Stimulated activated naive CD4-positive, alpha-beta T cell (primary cell): ENCODE measurements around the gene ZNF605.
"Not testable (repeated sequence)": the region's sequence is repeated elsewhere in the genome, so short reads cannot be mapped to it uniquely, and the experiment has no call there.

Experiments
- DNase-seq, 6 experiments: peaks; one replicate each; lab custom pipeline; 2025; lab: John Stamatoyannopoulos, UW

ZNF605 gene

DNA sequence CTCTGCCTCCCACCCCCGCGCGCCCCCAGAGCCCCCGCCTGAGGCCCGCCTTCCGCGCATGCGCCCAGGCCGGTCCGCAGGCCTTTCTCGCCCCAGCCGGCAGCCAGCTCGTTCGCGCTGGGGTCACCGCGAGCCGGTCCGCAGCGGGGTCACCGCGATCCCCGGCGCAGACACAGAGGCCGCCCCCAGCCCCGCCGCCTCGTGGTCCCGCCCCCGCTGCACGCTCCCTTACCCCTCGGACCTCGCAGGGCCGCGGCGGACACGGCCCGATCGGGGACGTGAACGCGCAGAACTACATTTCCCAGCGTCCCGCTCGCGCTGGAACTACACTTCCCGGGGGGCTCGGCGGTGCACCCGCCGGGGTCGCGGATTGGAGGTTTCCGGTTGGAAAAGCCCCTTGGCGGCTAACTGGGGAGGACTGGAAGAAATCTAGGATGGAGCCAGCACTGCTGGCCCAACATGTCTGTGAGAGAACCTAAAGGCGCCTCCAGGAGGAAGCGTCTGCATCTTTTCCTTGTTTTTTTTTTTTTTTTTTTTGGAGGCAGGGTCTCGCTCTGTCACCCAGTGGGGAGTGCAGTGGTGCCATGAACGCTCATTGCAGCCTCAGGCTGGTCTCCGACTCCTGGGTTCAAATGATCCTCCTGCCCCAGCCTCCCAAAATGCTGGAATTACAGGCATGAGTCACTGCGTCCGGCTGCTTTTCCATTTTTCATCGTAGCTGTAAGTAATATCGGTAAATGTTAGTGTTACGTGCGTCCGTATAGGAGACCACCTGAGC, at the start of gene ZNF605:
Gene ZNF605 (minus strand): TSS at position 296 of the 778 bp plus-strand sequence. CDS start 10,671 bp downstream, outside the sequence.
- peak; percentile 64 to 86 (median 79) for DNase-seq

DNA sequence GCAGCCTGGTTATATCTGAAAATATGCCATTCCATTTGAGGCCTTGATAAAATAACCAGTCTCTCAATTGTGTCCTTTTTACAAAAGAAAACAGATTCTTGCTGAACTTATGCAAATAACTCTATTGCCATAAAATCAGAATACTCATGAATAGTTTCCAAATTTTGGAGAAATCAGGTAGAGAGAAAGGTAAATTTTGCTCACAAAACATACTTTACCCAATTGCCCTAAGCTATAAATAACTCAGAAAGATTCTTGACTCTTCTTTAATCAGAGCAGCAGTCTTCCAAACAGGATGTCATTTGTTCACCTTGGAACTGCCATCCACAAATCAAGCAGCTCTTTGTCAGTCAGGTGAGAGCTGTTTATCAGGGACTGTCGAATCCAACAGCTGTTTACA, 42.6 kb upstream of the ZNF605 start:
- no peak for DNase-seq

DNA sequence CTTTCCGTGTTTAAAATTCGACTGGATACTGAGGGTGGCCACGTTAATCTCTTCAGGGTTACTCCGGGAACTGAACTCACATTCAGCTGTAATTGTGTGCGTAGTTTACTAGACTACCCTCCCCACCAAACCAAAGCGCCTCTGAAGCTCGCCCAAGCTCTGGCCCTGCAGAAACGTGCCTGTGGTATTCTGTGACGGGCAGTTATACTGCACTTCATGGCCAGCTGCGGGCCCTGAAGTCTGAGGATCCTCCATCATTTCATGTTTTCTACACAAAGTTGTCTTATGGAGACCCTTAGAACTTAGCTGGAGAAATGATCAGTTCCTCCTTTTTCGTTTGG, 30.7 kb upstream of the ZNF605 start:
- DNase-seq, result no peak

DNA sequence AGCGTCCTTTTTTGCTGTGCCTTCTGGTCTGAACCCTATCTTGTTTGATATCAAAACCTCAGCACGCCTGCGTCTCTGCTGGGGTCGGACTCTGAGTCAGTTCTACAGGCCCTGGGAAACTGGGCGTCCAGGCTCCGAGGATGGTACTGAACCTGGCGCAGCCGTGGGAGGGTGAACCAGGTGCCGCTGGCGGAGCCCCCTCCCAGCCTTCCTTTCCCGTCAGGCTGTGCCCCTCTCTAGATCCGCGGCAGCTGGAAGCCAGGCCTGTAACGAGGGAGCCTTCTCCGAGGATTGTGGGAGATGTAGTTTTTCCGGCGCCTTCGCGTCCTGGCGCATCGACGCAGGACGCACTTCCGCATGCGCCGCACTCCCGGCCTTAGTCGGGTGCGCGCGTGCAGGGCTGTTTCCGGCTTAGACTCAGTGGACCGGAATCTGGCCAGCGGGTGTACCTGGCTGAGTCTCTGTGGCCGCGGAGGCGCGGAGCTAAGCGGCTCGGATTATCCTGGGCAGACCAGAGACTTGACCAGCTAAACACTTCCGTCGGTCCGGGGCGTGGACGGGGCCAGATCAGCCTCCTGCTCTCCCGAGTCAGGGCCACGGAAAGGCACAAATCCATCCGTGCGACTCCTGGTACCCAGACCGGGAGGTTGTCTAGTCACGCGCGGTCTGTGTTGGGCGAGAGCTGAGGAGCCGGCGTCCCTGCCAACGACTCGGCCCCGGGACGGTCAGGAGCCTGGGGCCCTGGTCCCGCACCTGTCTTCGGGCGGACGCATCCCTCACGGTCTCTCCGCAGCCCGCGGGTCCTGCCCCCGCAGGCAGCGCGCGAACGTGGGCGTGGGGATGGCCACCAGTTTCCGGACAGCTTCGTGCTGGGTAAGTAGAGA, 30.1 kb upstream of the ZNF605 start, which contains the start of gene ZNF26:
Gene ZNF26 (plus strand): TSS at position 367 of the 884 bp plus-strand sequence. CDS start 474 bp downstream, at position 841.
- DNase-seq, result peak; percentile 76 to 89 (median 85)

DNA sequence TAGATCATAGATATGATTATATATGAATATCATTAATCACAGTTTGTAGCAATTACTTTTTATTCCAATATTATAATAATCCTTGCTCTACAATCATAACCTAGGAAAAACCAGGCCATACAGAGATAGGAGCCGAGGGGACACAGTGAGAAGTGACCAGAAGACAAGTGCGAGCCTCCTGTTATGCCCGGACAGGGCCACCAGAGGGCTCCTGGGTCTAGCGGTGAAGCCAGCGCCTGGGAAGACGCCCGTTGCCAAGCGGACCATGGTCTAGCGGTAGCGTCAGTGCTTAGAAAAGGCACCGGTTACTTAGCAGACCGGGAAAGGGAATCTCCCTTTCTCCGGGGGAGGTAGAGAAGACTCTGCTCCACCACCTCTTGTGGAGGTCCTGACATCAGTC, 20.8 kb upstream of the ZNF605 start:
- DNase-seq, result peak in 1 of 6 experiments; percentile 11

DNA sequence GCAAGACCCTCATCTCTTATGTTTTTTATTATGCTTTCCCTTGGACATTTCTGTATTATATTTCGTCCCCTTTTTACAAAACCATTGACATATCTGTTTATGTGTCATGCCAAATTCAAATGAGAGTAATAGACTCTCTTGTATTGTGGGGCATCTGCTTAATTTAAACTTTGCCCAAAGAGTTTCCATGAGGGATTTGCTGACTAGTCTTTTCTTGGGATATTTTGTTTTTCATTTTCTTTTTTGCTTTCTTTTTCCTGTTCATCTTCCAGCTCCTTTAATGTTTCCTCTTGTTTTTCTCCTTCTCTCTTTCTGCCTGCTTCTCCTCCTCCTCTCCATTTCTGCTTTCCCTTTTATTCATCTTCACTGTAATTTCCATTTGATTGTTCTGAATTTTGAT, 16.3 kb upstream of the ZNF605 start:
- DNase-seq, result no peak

DNA sequence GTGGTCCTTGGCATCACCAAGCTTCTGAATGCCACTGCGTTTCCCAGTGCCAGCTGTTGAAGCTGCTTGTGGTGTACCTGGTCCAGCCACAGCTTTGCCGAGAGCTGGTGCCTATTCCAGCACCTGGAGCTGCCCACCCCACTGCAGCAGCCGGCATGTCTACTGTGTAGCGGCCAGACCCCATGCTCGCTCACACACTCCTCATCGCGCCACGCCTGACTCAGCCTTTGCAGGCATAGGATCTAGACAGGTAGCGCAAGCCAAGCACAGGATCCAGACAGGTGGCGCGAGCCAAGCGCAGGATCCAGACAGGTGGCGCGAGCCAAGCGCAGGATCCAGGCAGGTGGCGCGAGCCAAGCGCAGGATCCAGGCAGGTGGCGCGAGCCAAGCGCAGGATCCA, 11.6 kb upstream of the ZNF605 start:
- DNase-seq, result no peak

DNA sequence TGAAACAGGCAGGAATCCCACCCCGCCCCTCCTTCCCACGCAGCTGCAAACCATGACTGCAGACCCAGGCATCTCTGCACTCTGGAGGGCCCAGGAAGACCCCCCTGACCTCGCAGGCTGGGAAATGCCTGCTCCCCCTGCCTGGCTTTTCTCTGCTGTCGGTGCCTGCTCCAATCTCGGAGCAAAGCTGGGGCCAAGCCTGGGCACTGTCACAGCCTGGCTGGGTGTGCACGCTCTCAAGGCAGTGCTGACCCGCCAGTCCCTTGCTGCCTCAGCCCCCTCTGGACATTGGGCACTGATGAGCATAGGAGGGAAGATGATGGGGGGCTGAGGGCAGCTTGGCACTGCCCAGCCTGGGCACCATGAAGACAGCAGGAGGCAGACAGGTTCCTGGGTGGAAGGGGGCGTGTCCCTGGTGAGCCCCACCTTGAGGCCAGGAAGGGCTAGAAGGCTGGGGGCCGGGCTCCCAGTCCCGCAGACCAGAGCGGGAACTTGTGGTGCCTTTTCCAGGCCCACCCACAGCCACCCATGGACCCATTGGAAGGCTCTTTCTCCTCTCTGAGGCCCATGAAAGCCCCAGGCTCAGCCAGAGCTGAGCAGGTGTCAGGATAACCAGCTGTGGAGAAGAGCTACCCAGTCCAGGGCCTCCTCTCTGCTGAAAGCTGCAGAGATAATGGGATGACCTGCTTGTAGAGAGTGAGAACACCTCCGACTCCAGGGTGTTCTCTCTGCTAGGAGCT, 10.7 kb upstream of the ZNF605 start:
- DNase-seq, result no peak

DNA sequence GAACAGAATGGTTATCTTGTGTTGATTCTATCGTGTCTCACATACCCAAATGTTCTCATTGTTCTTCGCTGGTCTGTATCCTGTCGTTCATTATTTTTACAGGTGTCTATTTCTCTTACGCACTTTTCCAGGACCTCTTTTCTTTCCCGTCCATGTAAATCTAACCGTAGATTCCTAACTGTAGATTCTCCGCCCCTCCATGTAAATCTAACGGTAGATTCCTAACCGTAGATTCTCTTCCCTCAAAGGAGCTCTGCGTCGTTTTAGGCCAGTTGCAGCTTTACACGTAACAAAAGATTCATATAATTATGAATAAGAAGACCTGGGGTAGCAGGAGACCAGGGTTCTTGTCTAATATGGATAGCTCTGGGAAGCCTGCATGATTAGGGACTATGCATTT, 9.7 kb upstream of the ZNF605 start:
- no peak for DNase-seq

DNA sequence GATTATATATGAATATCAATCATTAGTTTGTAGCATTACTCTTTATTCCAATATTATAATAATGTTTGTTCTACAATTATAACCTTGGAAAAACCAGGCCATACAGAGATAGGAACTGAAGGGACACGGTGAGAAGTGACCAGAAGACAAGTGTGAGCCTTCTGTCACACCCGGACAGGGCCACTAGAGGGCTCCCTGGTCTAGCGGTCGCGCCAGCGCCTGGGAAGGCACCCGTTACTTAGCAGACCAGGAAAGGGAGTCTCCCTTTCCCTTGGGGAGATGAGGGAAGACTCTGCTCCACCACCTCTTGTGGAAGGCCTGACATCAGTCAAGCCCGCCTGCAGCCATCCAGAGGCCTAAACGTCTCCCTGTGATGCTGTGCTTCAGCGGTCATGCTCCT, 7.8 kb upstream of the ZNF605 start:
- not testable (repeated sequence) for DNase-seq

DNA sequence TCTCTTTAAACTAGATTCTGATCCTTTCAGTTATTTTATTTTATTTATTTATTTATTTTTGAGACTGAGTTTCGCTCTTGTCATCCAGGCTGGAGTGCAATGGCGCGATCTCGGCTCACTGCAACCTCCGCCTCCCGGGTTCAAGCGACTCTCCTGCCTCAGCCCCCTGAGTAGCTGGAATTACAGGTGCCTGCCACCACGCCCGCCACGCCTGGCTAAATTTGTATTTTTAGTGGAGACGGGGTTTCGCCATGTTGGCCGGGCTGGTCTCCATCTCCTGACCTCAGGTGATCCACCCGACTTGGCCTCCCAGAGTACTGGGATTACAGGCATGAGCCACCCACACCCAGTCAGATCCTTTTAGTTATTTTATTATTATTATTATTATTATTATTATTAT, 5.7 kb upstream of the ZNF605 start:
- not testable (repeated sequence) for DNase-seq

DNA sequence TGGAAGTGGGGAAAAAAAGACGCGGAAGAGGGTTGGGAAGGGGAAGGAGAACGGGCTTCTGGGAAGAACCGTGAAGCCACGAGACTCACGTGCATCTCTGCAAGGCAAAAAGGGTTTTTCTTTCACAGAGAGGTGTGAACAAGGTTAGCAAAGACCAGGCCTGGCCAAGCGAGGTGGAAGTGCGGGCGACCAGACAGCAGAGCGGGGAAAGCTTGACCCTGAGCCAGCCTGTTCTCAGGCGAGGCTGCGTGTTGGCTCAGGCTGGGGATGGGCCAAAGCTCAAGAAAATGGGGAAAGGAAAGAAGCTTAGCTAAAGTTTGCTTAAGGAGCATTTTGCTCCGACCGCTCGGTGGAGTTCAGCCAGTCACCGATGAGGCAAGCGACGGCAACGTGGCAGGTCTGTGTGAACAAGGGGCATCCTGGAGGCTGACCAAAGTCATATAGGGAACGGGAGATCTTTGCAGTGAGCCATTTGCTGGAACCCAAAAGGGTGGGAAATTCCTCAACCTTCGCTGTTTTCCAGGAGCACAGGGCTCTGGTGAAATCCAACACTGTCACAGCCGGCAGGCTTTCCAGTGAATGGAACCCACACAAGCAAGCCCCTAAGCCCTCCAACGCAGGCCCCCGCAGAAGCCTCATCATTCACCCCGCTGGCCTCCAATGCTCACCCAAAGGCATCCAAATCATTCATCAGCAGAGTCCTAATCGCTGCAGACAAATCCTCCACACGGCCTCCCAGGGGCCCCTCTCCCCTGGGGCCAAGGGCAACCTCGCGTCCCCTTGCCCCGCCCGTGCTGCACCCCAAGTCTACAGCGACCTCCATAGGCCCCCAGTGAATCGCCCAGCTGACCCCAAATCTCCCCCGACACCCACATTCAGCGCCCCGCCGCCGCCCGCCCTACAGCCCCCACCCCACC, 754 bp downstream of the ZNF605 start:
- DNase-seq, result peak in 1 of 6 experiments; percentile 46

DNA sequence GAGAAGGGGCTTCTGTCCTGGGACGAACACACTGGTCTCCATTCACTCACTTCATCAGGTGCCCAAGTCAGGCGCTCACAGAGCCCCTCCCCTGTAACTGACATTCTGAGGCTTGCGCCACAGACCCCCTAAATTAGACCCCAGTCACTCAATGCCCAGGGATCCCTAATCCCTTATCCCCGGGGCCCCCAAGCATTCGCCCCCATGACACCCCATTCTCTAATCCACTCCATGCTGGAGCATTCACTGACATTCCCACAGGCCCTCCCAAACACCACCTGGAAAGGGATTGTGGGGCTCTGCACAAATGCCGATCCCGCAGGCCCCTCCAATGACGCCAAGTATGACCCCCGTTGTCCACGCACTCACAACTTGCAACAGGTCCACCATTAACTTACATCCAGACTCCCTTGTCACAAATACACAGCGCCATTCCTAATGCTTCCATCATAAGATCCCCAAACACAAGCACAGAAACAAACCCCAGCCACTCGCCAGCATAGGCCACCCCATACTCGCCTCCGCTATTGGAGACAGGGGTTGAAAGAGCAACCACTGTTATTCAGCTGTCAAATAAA, 1.5 kb downstream of the ZNF605 start:
- no peak for DNase-seq

DNA sequence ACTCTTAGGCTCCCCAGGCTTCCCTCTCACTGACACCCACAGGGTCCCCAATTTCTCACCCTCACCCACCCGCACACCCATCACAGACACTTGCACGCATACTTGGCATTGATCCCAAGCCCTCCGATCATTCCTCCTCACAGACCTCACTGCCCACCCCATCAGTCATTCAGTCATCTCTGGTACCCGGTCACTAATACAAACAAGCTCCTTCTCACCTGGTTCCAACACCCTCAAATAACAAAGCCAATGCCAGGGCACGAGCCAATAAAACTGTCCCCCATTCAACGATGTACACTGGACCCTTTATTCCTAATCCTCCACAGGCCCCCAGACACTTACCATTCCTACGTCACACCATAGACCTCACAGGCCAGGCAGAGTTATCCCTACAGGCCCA, 2.3 kb downstream of the ZNF605 start:
- DNase-seq, result no peak

DNA sequence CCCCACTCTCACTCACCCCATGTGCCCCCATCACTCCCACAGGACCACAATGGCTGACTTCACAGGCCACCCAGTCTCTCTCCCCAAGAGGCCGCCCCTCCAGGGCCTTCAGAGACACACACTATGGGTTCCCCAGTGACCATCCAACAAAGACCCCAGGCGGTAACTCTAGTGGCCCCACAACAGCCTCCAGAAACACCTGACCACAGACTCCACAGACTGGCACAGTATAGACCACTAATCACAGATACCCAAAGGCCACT, 3.0 kb downstream of the ZNF605 start:
- DNase-seq, result no peak

DNA sequence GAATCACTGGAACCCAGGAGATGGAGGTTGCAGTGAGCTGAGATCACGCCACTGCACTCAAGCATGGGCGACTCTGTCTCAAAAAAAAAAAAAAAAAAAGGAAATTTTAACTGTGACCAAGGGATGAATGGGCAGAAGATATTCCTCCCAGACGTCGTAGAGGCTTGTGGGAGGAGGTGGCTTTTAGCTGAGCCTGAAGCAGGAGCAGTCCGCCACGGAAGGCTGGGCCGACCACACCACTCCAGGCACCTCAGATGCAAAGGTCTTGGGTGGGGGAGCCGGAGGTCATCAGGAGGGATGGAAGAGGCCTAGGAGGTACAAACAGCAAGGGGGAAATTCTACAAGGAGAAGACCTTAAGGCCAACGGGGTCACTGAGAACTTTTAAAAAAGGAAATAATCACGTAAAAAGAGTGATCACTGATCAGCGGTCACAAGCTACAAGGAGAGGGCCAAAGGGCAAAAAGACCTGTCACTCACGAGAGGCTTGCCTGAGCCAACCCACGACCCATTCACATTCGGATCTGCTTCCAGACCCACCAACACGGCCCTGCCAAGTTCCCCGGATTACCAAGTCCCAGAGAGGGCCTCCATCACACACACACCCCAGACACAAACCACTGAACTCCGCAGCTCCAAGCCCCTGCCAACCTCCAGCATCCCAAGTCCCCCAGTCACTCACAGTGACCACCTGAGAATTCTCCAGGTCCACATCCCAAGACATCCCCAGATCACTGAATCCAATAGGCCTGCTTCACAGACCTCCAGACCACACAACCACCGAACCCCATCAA, 3.5 kb downstream of the ZNF605 start:
- DNase-seq, result no peak

DNA sequence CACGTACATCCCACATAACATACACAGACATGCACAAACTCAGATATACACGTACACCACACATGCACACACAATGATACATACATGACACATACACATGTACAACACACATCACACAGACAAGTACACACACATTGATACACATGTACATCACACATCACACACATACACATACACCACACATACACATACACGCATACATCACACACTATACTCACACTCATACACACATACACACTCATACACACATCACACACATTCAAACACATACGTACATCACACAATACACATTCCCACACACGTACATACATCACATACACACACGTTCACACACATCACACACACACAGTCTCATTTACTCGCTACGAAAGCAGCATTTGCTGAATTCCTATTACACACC, 4.5 kb downstream of the ZNF605 start:
- DNase-seq, result no peak

DNA sequence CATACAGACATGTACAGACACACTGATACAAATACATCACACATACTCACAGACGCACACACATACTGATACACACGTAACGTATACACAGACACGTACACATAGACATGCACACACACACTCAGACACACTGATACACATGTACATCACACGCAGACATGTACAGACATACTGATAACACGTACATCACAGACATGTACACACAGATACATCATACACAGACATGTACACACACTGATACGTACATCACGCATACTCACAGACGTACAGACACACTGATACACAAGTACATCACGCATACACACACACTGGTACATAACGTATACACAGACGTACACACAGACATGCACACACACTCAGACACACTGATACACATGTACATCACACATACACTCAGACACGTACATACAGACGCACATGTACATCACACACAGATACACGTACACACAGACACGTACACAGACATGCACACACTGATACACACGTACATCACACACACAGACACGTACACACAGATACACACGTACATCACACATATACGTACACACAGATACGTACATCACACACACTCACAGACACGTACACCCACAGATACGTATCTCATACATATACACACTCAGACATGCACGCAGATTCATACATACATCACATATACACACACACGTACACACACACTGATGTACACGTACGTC, 5.1 kb downstream of the ZNF605 start:
- no peak for DNase-seq

DNA sequence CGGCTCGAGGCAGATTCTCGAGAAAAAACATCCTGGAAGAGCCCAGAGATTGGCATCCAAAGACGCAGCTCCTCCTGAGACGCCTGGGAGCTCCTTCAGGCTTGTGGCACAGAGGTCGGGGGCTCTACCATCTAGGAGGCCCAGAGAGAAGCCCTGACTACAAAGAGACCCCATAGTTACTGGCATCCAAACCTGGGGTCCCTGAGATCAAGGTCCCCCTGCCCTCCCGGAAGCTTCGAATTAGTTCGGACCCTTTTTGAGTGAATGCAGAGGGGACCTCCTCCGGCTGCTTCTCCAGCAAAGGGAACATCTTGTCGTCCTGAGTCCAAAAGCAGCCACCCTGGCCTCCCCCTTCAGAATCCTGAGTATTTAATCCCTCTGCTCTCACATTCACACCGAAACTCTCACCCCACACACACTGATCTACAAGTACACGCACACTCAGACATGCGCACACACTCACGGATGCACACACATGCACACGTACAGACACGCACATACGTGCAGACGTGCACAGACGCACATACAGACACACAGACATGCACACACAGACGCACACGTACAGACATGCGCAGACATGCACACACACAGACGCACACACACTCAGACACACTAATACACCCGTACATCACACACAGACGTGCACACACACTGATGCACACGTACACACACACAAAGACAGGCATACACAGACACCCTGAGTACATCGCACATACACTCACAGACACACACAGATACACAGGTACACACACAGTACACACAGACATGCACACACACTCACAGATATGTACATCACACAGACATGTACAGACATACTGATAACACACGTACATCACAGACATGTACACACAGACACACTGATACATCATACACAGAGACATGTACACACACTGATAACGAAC, 5.9 kb downstream of the ZNF605 start:
- DNase-seq, result no peak
